ENCODE results near the gene KIF3B. TPM values are rescaled to one million over a fixed set of nuclear protein-coding genes. Genes with fewer than 3 reads are reported as not detected.

KIF3B gene
- total RNA-seq, 4 donors from 2014 or later: 21.4 to 29.0 (median 24.4) TPM

DNA sequence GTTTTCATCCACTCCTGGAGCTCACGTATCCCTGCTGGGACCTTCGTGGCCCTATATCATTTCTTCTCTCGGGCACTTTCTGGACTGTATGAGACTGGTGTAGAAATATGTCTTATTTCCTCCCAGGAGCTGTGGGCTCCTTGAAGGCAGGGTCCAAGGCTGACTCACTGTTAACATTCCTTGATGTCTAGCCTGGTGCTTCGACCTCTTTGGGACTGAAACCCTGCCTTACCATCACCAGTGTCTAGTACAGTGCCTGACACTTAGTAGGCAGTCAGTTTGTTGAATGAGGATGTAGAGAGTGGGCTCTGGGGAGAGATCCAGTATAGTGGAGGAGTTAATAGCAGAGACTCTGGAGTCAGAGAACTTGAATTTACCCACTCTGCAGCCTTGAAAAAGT is 46.2 kb upstream of the KIF3B start:
- H3K27ac ChIP-seq: no peak overlapping the region
- no peaks in the 10 kb centered on the region for H3K9me3 ChIP-seq
- TF ChIP-seq POLR2AphosphoS5 (IDR thresholded peaks at IDR 0.05) (no peak), EP300 (IDR thresholded peaks at IDR 0.05) (no peak), POLR2A (IDR thresholded peaks at IDR 0.05) (no peak)
- TF ChIP-seq, protein P1, sequence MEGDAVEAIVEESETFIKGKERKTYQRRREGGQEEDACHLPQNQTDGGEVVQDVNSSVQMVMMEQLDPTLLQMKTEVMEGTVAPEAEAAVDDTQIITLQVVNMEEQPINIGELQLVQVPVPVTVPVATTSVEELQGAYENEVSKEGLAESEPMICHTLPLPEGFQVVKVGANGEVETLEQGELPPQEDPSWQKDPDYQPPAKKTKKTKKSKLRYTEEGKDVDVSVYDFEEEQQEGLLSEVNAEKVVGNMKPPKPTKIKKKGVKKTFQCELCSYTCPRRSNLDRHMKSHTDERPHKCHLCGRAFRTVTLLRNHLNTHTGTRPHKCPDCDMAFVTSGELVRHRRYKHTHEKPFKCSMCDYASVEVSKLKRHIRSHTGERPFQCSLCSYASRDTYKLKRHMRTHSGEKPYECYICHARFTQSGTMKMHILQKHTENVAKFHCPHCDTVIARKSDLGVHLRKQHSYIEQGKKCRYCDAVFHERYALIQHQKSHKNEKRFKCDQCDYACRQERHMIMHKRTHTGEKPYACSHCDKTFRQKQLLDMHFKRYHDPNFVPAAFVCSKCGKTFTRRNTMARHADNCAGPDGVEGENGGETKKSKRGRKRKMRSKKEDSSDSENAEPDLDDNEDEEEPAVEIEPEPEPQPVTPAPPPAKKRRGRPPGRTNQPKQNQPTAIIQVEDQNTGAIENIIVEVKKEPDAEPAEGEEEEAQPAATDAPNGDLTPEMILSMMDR (IDR thresholded peaks at IDR 0.05): no peak
- WGBS, 2 donors (ENCODE audit: low coverage in 1 of 2): 90 to 94% methylated on average over 3 to 4 of the region's 4 CpGs
- no peaks in the 10 kb centered on the region for H3K27me3 ChIP-seq
- peaks cover 0 to 100% of the 10 kb centered on the region in 2 donors for H3K36me3 ChIP-seq
- no peaks in the 10 kb centered on the region for H3K4me1 ChIP-seq
- no peak for ATAC-seq
- no peak overlapping the region for H3K4me3 ChIP-seq

DNA sequence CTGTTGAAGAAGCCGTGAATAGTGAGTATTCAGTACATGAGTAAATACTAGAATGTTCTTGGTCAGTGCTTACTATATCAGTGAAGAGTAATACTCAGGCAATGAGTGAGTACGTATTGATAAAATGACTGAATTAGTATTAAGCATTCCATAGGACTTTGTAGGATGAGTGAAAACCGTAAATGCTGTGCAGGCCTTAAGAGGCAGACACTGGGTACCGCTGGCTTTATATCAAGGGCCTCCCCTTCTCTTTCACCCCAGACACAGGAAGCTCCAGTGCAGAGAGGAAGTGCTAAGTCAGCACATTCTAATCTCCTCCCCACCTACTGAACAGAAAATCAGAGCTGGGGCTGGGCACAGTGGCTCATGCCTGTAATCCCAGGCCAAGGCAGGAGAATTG is 45.6 kb upstream of the KIF3B start:
- no peaks in the 10 kb centered on the region for H3K27me3 ChIP-seq
- no peaks in the 10 kb centered on the region for H3K9me3 ChIP-seq
- no peak overlapping the region for H3K4me3 ChIP-seq
- no peak overlapping the region for H3K27ac ChIP-seq
- peaks cover 0 to 100% of the 10 kb centered on the region in 2 donors for H3K36me3 ChIP-seq
- no peaks in the 10 kb centered on the region for H3K4me1 ChIP-seq
- no peak for ATAC-seq
- WGBS, 2 donors (ENCODE audit: low coverage in 1 of 2): 61 to 64% methylated on average over 3 to 4 of the region's 4 CpGs
- TF ChIP-seq, protein P1 (IDR thresholded peaks at IDR 0.05): no peak

DNA sequence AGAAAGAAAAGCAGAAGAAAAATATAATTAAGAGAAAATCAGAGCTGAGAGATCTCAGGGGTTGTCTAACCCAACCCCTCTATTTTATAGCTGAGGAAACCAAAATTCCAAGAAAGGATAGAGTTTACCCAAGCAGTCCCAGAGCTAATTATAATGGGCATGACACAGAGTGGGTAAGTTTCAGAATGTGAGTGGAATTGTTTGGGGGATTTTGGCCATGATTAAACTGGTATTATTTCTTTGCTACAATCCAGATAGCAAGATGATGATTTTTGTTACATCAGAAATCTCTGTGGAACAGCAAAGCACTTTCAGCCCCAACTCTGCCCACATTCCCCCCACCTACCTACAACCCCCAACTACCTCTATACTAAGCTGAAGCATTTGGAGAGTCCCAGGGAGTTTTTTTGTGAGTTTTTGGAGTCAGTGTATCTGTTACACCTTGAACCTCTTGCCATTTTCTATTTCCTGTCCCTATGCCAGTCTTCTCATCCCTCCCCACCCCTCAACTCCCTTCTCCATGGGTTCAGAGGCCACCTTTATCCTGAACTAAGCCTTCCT is 45.0 kb upstream of the KIF3B start:
- no peaks in the 10 kb centered on the region for H3K27me3 ChIP-seq
- ATAC-seq: no peak
- H3K9me3 ChIP-seq: no peaks in the 10 kb centered on the region
- H3K4me3 ChIP-seq: no peak overlapping the region
- H3K27ac ChIP-seq: no peak overlapping the region
- H3K4me1 ChIP-seq: no peaks in the 10 kb centered on the region
- TF ChIP-seq EP300 (IDR thresholded peaks at IDR 0.05) (no peak), POLR2A (IDR thresholded peaks at IDR 0.05) (no peak), POLR2AphosphoS5 (IDR thresholded peaks at IDR 0.05) (no peak)
- TF ChIP-seq, protein P1 (IDR thresholded peaks at IDR 0.05): no peak
- peaks cover 0 to 100% of the 10 kb centered on the region in 2 donors for H3K36me3 ChIP-seq

DNA sequence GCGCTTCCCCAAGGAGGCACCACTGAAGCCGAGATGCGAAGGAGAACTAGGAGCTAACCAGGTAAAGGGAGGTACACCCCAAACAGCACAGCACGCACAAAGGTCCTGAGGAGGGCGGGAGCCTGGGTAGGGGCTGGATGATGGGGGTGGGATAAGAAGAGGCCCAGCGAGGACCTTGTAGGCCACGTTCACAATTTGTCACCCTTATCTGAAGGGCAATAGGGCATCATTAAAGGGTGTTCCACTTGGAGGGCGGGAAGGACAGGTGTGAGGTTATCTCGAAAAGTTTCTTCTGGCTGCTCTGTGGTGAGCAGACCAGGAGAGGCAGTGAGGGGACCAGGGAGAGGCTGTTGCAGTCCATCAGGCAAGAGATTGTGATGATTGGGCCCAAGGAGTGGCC is 44.2 kb upstream of the KIF3B start:
- H3K4me3 ChIP-seq: no peak overlapping the region
- H3K4me1 ChIP-seq: no peaks in the 10 kb centered on the region
- H3K27ac ChIP-seq: no peak overlapping the region
- ATAC-seq: no peak
- no peak for TF ChIP-seq POLR2A (IDR thresholded peaks at IDR 0.05)
- no peak for TF ChIP-seq POLR2AphosphoS5 (IDR thresholded peaks at IDR 0.05)
- TF ChIP-seq, protein P1 (IDR thresholded peaks at IDR 0.05): no peak
- no peak for TF ChIP-seq EP300 (IDR thresholded peaks at IDR 0.05)
- no peaks in the 10 kb centered on the region for H3K9me3 ChIP-seq
- WGBS, 2 donors (ENCODE audit: low coverage in 1 of 2): 85 to 90% methylated on average over 2 to 7 of the region's 9 CpGs
- no peaks in the 10 kb centered on the region for H3K27me3 ChIP-seq
- H3K36me3 ChIP-seq: peaks cover 0 to 92% of the 10 kb centered on the region in 2 donors

DNA sequence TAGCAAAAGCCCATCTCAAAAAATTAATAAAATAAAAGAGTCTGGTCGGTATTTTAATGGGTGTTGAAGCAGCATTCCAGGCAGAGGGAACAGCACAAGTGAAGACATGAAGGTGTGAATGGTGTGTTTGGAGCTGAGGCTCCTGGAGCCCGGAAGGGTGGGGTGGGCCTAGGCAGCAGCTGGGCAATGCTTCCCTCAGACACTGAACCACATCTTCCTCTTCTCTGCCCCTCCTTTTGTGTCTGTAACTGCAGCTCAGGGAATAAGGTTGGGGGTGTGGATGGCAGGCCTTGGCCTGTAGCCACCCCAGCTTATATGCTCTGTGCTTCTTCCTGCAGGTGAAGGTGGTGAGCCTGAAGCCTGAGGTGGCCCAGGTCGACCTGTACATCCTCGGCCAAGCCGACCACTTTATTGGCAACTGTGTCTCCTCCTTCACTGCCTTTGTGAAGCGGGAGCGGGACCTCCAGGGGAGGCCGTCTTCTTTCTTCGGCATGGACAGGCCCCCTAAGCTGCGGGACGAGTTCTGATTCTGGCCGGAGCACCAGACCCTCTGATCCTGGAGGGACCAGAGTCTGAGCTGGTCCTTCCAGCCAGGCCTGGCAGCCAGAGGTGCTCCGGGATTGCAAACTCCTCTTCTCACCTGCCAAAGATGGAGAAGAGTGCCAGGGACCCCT is 43.2 kb upstream of the KIF3B start:
- Histone ChIP-seq H3K4me1 (no peaks in the 10 kb centered on the region), H3K9me3 (no peaks in the 10 kb centered on the region), H3K27me3 (no peaks in the 10 kb centered on the region), H3K27ac (no peak overlapping the region), H3K36me3 (peaks cover 0 to 82% of the 10 kb centered on the region in 2 donors), H3K4me3 (no peak overlapping the region)
- TF ChIP-seq, protein P1 (IDR thresholded peaks at IDR 0.05): no peak
- no peak for TF ChIP-seq POLR2A (IDR thresholded peaks at IDR 0.05)
- TF ChIP-seq EP300 (IDR thresholded peaks at IDR 0.05): no peak
- TF ChIP-seq POLR2AphosphoS5 (IDR thresholded peaks at IDR 0.05): no peak
- no peak for ATAC-seq
- WGBS, 2 donors (ENCODE audit: low coverage in 1 of 2): 87 to 100% methylated on average over 1 to 2 of the region's 13 CpGs
